SK-N-SH (cell line): ENCODE results near the gene CHST13.

Experiments
- CHD2 ChIP-seq: fragments of 150-350 bp; IDR thresholded peaks from 2 replicates; pipeline ENCODE4 v1.6.1; 2018; ENCODE audit warnings: low read length; ENCODE audit not compliant: partially characterized antibody
- EP300 ChIP-seq, 2 experiments: IDR thresholded peaks; 2 replicates each; pipeline versions ENCODE4 v1.4.0 to v1.6.1; 2012; ENCODE audit warnings: borderline replicate concordance in 1 of 2, low read depth in 1 of 2, low read length in 1 of 2
- EZH2phosphoT487 ChIP-seq: fragments of 200-600 bp; sonication (generic); IDR thresholded peaks from 2 replicates; pipeline ENCODE4 v1.6.1; 2017; ENCODE audit warnings: low read depth, mixed run types, mild to moderate bottlenecking, antibody characterized with exemption, moderate library complexity, borderline replicate concordance
- FOXJ3 ChIP-seq: sonication (generic); formaldehyde crosslinking; IDR thresholded peaks from 2 replicates; pipeline ENCODE4 v1.5.1; 2020; ENCODE audit warnings: mild to moderate bottlenecking, missing genetic modification reagents
- MXI1 ChIP-seq: IDR thresholded peaks from 2 replicates; pipeline ENCODE4 v1.6.1; 2012; ENCODE audit warnings: mild to moderate bottlenecking, low read depth, low read length, improper control_type of control experiment
- NRF1 ChIP-seq: IDR thresholded peaks from 2 replicates; pipeline ENCODE4 v1.6.1; 2012; ENCODE audit warnings: low read depth, mild to moderate bottlenecking, low read length
- RAD21 ChIP-seq: IDR thresholded peaks from 2 replicates; pipeline ENCODE4 v1.6.1; 2012; ENCODE audit warnings: mild to moderate bottlenecking, low read length
- TF ChIP-seq, protein P1 (sequence below): fragments of 200-600 bp; sonication (generic); IDR thresholded peaks from 2 replicates; pipeline ENCODE4 v1.6.1; 2017; ENCODE audit warnings: antibody characterized with exemption, mild to moderate bottlenecking, moderate library complexity

DNA sequence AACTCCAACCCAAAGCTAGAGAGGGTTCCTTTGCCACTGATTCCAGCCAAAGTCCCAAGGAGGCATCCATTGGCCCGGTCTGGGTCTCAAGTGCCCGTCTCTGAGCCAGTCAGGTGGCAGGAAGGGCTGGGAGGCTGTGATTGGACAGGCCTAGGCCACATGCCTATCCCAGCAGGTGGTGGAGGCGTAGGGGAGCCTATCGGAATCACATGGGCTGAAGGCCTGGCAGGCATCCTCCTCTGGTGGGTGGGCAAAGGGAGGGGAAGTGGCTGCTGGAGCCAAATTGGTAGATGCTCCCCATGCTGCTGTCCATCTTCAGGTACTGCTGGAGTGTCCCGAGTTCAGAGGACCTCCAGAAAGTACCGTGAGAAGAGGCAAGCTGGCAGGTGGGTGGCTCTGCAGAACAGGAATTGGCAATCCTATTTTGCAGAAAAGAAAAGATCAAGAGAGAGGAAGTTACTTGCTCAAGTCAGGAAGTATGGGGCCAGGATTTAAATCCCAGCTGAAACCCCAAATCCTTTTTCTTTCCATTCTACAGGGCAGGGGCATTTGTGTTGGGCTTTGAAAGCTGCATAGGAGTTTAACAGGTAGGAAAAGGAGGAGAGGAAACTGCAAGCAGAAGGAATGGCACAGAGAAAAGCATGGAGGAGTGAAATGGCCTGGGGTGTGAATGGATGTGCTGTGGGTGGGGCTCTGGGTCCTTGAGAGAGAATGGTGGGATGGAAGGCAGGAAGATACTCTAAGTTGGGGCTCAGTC lies 3.7 kb downstream of the CHST13 start:
- TF ChIP-seq RAD21 (no peak), MXI1 (no peak), FOXJ3 (no peak), NRF1 (no peak), EZH2phosphoT487 (no peak), CHD2 (no peak), EP300 (IDR thresholded peaks at IDR 0.05; ENCODE audit: borderline replicate concordance in 1 of 2, low read depth in 1 of 2, low read length in 1 of 2) (no peak)
- TF ChIP-seq, protein P1, sequence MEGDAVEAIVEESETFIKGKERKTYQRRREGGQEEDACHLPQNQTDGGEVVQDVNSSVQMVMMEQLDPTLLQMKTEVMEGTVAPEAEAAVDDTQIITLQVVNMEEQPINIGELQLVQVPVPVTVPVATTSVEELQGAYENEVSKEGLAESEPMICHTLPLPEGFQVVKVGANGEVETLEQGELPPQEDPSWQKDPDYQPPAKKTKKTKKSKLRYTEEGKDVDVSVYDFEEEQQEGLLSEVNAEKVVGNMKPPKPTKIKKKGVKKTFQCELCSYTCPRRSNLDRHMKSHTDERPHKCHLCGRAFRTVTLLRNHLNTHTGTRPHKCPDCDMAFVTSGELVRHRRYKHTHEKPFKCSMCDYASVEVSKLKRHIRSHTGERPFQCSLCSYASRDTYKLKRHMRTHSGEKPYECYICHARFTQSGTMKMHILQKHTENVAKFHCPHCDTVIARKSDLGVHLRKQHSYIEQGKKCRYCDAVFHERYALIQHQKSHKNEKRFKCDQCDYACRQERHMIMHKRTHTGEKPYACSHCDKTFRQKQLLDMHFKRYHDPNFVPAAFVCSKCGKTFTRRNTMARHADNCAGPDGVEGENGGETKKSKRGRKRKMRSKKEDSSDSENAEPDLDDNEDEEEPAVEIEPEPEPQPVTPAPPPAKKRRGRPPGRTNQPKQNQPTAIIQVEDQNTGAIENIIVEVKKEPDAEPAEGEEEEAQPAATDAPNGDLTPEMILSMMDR = no peak
